Gastroesophageal sphincter (tissue), 3 donors: ENCODE data around the gene KCNH1.

Experiments used
- EP300 ChIP-seq: sonication (generic); formaldehyde crosslinking; IDR thresholded peaks from one replicate; pipeline ENCODE4 v1.6.1; 2017; ENCODE audit warnings: antibody characterized with exemption, mild to moderate bottlenecking
- POLR2AphosphoS5 ChIP-seq: sonication (generic); formaldehyde crosslinking; IDR thresholded peaks from one replicate; pipeline ENCODE4 v1.6.1; 2017; ENCODE audit warnings: antibody characterized with exemption
- TF ChIP-seq, protein P1 (sequence below), 4 experiments: fragments of 200-600 bp in 2 of 4; fragments of 450-650 bp in 2 of 4; sonication (generic) in 1 of 4; IDR thresholded peaks; one replicate each; pipeline ENCODE4 v1.5.1; 2017 to 2019; ENCODE audit warnings: antibody characterized with exemption in 4 of 4, mild to moderate bottlenecking in 2 of 4, moderate library complexity in 2 of 4

DNA sequence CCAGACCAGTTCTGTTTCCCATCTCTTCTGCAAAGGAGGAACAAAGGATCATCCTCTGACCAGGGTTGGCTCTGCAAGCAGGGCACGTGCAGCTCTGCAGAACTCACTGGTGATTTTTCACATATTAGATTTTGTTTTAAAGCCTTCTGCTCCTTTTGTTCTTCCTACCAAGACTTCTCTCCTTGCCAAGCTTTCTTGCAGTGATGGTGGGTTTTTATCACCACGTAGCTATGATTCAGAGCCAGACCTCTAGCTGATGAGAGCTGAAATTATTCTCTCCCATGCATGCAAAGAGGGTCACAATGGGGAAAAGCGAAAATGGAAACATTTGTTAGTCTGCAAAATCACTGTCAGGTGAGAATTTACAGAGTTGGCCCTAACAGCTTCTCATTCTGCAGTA is 225.2 kb downstream of the KCNH1 start:
- TF ChIP-seq, protein P1, sequence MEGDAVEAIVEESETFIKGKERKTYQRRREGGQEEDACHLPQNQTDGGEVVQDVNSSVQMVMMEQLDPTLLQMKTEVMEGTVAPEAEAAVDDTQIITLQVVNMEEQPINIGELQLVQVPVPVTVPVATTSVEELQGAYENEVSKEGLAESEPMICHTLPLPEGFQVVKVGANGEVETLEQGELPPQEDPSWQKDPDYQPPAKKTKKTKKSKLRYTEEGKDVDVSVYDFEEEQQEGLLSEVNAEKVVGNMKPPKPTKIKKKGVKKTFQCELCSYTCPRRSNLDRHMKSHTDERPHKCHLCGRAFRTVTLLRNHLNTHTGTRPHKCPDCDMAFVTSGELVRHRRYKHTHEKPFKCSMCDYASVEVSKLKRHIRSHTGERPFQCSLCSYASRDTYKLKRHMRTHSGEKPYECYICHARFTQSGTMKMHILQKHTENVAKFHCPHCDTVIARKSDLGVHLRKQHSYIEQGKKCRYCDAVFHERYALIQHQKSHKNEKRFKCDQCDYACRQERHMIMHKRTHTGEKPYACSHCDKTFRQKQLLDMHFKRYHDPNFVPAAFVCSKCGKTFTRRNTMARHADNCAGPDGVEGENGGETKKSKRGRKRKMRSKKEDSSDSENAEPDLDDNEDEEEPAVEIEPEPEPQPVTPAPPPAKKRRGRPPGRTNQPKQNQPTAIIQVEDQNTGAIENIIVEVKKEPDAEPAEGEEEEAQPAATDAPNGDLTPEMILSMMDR (IDR thresholded peaks at IDR 0.05) = no peak
- TF ChIP-seq POLR2AphosphoS5 (no peak), EP300 (no peak)
